GM10248 (cell line): ENCODE data around the gene SPDYC.

Experiments
- CTCF ChIA-PET: fragments of 300-600 bp; sonication (Branson Sonifier 250); formaldehyde crosslinking; extraction: SDS; loops from one replicate; lab custom pipeline; 2021; ENCODE audit warnings: antibody characterized with exemption; lab: Yijun Ruan, JAX
- POLR2A ChIA-PET: fragments of 350-650 bp; sonication (Branson Sonifier 250); formaldehyde crosslinking; extraction: SDS; loops from one replicate; lab custom pipeline; 2020; ENCODE audit warnings: antibody characterized with exemption; lab: Yijun Ruan, JAX
- DNase-seq: peaks from one replicate; pipeline ENCODE4 v3.0.0; 2012; ENCODE audit errors: extremely low spot score
- CTCF ChIP-seq: IDR thresholded peaks from 2 replicates; pipeline ENCODE4 v1.5.1; 2012; ENCODE audit warnings: mild to moderate bottlenecking, low read depth; ENCODE audit errors: extremely low read depth, missing control alignments, control extremely low read depth

SPDYC gene

GRCh38 chr11:65185171-65185570 is 15.1 kb downstream of the SPDYC start:
- TF ChIP-seq CTCF: no peak
- DNase-seq: no peak
- ChIA-PET POLR2A (interaction anchor here (0.6 kb wide), 1 partner anchor 8 kb away, joined by 6 read pairs; no protein-coding TSS in a partner anchor), CTCF (interaction anchor here (1.1 to 3.2 kb wide), 5 partner anchors 12 to 171 kb away, joined by 3 to 11 read pairs (median 6); partner anchors contain the start of genes ARL2 and CDC42EP2)

- CTCF ChIA-PET: interaction anchor here (0.7 to 3.2 kb wide), 7 partner anchors 11 to 172 kb away, joined by 3 to 11 read pairs (median 4); partner anchors contain the start of genes ARL2 and CDC42EP2
- POLR2A ChIA-PET: interaction anchor here (0.6 kb wide), 2 partner anchors 49 to 1351 kb away, joined by 3 read pairs; no protein-coding TSS in a partner anchor
- TF ChIP-seq CTCF: no peak
- DNase-seq: no peak
Observed at GRCh38 chr11:65185869-65186341, 15.9 kb downstream of the SPDYC start.

- ChIA-PET POLR2A (interaction anchor here (0.6 kb wide), 1 partner anchor 1350 kb away, joined by 3 read pairs; no protein-coding TSS in a partner anchor), CTCF (interaction anchor here (0.8 to 3.2 kb wide), 4 partner anchors 10 to 172 kb away, joined by 3 to 11 read pairs (median 5); partner anchors contain the start of genes ARL2 and CDC42EP2)
- no peak for TF ChIP-seq CTCF
- no peak for DNase-seq
Observed at GRCh38 chr11:65186701-65187100, 16.7 kb downstream of the SPDYC start.

- ChIA-PET CTCF (interaction anchor here (1.3 to 1.5 kb wide), 2 partner anchors 34 to 38 kb away, joined by 3 read pairs; no protein-coding TSS in a partner anchor), POLR2A (no interaction called here)
- TF ChIP-seq CTCF: no peak
- no peak for DNase-seq
Observed at GRCh38 chr11:65187146-65187675, 17.2 kb downstream of the SPDYC start.

- POLR2A ChIA-PET: no interaction called here
- TF ChIP-seq CTCF: no peak
- CTCF ChIA-PET: interaction anchor here (0.8 to 1.5 kb wide), 3 partner anchors 17 to 37 kb away, joined by 3 read pairs; no protein-coding TSS in a partner anchor
- DNase-seq: no peak
Observed at GRCh38 chr11:65187971-65188461, 18.0 kb downstream of the SPDYC start.

- no peak for DNase-seq
- ChIA-PET CTCF (interaction anchor here (0.8 to 1.5 kb wide), 3 partner anchors 17 to 37 kb away, joined by 3 read pairs; no protein-coding TSS in a partner anchor), POLR2A (no interaction called here)
- no peak for TF ChIP-seq CTCF
Observed at GRCh38 chr11:65188486-65188885, 18.5 kb downstream of the SPDYC start.
